GM18498 (cell line): Measurements from ENCODE around the gene EXD3.
"Not testable (repeated sequence)": the region's sequence is repeated elsewhere in the genome, so short reads cannot be mapped to it uniquely, and the experiment has no call there.

Experiments
- ATAC-seq: cut with Tn5 transposase; IDR thresholded peaks from one replicate; pipeline ENCODE4 v1.9.1; 2021; ENCODE audit warnings: mild to moderate bottlenecking, moderate library complexity; ENCODE audit not compliant: unreplicated experiment

Gene EXD3

DNA sequence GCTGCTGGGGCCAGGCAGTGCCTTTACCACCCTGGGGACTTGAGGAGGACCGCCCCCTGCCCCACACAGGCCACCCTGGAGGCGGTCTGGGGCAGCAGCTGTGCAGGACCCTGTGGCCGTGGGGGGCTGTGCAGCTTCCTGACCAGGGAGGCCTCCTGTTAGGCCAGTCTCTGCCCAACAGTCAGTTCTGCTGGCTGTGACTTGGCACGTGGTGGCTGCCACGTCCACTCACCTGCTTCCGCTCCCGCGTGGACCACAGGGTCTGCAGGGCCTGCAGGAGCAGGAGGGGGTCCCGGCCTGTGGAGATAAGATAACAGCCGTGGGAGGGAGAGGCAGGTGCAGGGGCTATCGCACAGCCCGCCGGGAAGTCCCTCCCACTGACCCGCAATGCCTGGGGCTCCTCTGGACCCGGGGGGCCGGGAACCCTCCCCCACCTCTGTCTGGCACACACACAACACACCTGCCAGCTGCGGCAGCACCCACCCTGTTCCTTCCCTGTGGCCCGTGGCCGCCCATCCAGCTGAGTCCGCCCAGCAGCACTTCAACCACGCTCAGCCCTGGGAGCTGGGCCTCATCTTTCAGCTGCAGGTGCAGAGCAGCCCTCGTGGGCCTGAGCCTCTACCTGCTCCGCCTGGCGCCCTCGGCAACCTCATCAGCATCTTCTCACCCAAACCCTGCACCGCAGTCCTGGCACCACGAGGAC lies 39.7 kb downstream of the EXD3 start:
- ATAC-seq = no peak

GRCh38 chr9:137382444-137383080 lies 40.4 kb downstream of the EXD3 start:
- ATAC-seq = no peak

- no peak for ATAC-seq
Measured at GRCh38 chr9:137381501-137382443, 41.2 kb downstream of the EXD3 start.

- ATAC-seq = no peak
Measured at GRCh38 chr9:137380606-137381005, 42.4 kb downstream of the EXD3 start.

DNA sequence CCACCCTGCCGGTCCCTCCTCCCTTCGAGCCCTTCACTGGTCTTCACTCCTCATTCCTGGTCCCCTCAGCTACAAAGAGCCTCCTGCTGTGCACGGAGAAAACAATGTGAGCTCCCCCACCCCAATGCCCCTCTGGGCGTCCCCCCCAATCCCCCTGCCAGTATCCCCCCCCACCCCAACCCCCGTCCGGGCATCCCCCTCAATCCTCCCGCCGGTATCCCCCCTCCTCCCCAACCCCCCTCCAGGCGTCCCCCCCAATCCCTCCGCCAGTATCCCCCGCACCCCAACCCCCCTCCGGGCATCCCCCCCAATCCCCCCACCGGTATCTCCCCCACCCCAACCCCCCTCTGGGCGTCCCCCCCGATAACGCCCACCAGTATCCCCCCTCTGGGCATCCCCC lies 42.8 kb downstream of the EXD3 start:
- no peak for ATAC-seq

- ATAC-seq = no peak
Measured at GRCh38 chr9:137379761-137380161, 43.2 kb downstream of the EXD3 start.

DNA sequence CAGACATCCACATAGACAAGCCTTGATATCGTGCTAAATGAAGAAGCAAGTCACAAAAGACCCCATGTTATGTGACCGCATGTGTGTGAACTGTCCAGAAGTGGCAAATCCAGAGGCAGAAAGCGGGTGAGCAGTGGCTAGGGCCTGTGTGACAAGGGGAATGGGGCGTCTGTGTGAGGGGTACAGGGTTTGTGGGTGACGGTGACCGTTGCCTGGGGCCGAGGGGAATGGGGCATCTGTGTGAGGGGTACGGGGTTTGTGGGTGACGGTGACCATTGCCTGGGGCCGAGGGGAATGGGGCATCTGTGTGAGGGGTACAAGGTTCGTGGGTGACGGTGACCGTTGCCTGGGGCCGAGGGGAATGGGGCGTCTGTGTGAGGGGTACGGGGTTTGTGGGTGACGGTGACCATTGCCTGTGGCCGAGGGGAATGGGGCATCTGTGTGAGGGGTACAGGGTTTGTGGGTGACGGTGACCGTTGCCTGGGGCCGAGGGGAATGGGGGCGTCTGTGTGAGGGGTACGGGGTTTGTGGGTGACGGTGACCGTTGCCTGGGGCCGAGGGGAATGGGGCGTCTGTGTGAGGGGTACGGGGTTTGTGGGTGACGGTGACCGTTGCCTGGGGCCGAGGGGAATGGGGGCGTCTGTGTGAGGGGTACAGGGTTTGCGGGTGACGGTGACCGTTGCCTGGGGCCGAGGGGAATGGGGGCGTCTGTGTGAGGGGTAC lies 44.1 kb downstream of the EXD3 start:
- ATAC-seq = not testable (repeated sequence)

DNA sequence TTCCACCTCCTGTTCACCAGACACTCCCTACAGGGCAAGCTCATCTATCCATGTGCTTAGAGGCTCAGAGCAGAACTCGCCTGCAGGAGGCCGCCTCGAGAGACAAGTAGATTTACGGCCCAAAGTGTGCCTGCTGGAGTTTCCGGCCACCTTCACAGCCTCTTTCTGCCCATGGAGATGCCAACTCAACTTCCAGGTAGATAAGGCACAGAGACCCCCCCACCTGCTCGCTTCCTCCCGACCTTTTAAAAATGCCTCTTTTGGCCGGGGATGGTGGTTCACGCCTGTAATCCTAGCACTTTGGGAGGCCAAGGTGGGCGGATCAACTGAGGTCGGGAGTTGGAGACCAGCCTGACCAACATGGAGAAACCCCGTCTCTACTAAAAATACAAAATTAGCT lies 46.6 kb downstream of the EXD3 start:
- ATAC-seq = no peak

DNA sequence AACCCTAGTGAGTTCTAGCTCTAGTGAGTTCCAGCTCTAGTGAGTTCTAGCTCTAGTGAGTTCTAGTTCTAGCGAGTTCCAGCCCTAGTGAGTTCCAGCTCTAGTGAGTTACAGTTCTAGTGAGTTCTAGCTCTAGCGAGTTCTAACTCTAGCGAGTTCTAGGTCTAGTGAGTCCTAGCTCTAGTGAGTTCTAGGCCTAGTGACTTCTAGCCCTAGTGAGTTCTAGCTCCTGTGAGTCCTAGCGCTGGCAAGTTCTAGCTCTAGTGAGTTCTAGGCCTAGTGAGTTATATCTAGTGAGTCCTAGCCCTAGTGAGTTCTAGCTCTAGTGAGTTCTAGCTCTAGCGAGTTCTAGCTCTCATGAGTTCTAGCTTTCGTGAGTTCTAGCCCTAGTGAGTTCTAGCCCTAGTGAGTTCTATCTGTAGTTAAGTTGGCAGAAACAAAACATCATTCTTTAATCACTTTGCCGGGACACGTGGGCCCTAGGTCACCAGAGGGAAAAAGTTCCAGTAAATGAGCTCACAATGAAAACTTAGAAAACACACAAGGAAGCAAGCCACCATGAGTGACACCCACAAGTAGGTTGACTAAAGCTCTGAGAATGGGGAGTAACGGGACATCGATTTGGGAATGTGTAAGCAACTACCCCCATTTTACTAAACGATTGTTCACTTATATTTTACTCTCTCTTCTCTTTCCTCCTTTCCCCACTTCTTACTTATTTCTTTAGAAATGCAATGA lies 47.5 kb downstream of the EXD3 start:
- no peak for ATAC-seq

DNA sequence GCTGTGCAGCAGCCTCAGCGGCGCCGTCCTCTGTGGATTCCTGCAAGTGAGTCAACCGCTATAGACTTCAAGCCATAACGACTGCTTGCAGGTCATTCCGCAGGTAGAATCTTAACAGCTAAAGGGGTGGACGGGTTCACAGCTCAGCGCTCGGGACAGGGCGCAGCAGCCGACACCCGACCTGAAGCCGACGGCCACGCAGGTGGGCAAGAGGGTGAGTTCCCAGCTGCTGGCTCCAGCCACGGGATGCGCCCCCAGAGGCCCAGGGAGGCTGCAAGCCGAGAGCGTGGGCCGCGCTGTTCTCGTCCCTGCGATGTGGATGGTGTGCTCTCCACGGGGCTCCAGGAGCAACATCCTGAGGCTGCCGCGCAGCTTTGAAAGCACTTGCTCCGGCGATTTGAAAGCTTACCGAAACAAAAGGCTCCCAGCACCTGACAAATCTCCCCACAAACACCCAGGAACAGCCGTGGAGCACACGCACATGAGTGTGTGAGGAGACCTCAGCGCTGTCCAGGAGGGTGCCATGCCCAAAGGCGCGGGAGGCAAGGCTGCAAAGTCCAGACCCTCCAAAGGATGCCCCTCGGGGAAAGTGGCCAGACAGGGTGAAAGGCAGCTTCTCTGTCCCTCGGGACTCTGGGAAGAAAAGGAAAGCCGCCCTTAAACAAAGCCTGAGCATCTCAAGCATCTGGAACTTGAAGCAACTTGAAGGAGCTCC lies 48.7 kb downstream of the EXD3 start:
- no peak for ATAC-seq

- ATAC-seq = no peak
Measured at GRCh38 chr9:137373611-137373980, 49.4 kb downstream of the EXD3 start.

DNA sequence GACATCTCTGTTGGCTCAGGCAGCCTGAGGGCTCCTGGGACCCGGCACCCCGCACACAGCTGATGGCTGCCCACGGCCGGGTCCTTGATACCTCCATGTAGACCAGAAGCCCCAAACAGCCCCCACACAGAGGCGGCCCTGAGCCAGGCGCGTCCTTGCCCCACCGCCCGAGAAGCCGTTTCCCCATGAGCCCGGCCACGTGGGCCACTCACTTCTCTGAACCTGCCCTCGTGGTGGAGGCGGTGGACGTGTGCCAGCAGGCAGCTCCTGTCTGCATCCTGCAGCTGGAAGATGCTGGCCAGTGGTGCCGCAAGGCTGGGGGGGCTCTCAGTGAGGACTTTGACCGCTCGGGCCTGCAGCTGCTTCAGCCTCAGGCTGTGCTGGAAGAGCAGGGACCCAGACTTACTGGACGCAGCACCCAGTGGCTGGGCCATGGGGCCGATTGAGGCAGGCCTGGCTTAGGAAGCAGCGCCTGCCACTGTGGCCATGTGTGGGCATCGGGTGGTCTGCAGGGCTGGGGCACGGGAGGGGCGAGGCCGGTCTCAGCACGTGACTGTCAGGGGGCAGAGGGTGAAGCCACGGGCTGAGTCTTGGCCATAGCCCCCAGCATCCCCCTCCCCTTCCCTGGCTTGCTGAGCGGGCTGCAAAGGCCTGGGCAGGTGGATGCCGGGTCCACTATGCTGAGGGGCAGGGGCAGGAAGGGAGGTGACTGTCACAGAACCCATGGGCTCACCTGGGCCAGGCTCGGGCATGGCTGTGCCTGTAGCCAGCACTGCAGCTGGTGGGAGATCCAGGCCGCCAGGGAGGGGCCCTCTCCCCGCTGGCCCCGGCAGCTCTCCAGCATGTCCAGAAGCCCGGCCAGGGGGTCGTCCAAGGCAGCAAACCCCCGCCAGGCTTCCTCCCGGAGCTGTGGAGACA lies 50.0 kb downstream of the EXD3 start:
- ATAC-seq = no peak

GRCh38 chr9:137371946-137372651 lies 50.9 kb downstream of the EXD3 start:
- ATAC-seq = no peak

DNA sequence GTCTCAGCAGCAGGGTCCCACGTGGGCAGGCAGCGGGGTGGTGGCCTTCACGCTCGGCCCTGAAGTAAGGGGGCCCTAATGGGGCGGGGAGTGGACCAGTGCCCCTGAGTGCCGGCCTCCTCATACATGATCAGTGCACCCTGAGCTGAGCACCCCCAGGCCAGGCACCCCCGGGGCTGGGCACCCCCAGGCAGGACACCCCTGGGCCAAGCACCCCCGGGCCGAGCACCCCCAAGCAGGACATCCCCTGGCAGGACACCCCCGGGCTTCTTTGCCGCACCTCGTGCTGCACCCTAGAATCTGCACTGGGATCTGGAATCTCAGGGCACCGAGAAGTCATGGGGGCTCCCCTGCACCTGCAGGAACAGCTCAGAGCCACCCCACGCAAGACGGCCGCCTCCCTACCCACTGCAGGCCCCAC lies 51.4 kb downstream of the EXD3 start:
- no peak for ATAC-seq

DNA sequence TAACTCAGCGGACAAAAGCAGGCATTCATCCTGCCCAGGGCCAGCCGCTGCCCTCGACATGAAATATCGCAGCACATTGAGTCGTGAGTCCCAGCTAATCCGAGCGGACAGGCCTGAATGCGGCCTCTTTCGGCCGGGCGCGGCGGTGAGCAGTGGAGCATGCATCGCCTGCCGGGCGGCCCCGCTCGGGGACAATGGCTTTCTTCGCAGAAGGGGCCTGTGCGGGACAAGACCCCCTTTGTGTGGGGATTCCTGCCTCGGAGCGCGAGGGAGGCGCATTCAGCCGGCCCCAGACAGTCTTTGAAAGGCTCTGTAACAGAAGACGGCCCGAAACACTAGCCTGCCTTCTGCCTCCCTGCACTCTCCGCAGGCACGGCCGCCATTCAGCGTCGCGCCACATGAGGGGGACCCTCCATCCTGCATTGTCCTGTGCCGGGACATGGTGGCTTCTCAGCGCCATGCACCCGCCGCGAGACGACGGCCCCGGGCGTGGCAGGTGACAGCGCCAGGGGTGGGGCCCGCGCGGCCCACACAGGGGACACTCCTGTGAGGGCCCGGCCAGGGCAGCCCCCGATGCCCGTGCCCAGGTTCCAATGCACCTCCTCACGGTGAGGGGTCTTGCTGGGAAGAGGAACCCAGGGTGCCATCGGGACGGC lies 52.0 kb downstream of the EXD3 start:
- no peak for ATAC-seq

GRCh38 chr9:137369911-137370764 lies 52.8 kb downstream of the EXD3 start:
- ATAC-seq = no peak
